HCT116 (cell line): Measurements from ENCODE around the gene THRAP3. TPM values are rescaled to one million over a fixed set of nuclear protein-coding genes. Genes with fewer than 3 reads are reported as not detected.
A peak's percentile ranks its signal among the peaks of the same experiment; 100 is the strongest.

Source experiments
- ATAC-seq: fragments of 200-7000 bp; cut with Tn5 transposase; 2 replicates; pipeline ENCODE4 v1.9.1; 2020; ENCODE audit warnings: mild to moderate bottlenecking, moderate library complexity
- BruUV-seq: library from RNA; stranded (reverse); fragments of 400-500 nt; replicated peaks from 2 replicates; lab custom pipeline; 2021; lab: Mats Ljungman, UMichigan
- CTCF ChIA-PET: fragments of 300-600 bp; sonication (Branson Sonifier 250); formaldehyde crosslinking; loops from one replicate; lab custom pipeline; 2021; ENCODE audit warnings: antibody characterized with exemption; lab: Charles Lee
- POLR2A ChIA-PET: fragments of 300-600, 350-600 bp; sonication (Branson Sonifier 250); formaldehyde crosslinking; loops from one replicate; lab custom pipeline; 2021; ENCODE audit warnings: antibody characterized with exemption; lab: Charles Lee
- RAD21 ChIA-PET, 2 experiments: fragments of 300-600 bp; sonication (Branson Sonifier 250); formaldehyde crosslinking; loops; one replicate each; lab custom pipeline; 2023; ENCODE audit warnings: low total read pairs in 2 of 2; ENCODE audit not compliant: uncharacterized antibody in 2 of 2, unreplicated experiment in 2 of 2, low non-redundant PET in 1 of 2; lab: Charles Lee
- DNase-seq: peaks from one replicate; pipeline ENCODE4 v3.0.0-alpha.2; 2010; ENCODE audit warnings: low read depth, low spot score
- H2AFZ ChIP-seq: fragments of 200-600 bp; shearing (Covaris generic), sonication (generic); 2 replicates; pipeline ENCODE4 v1.6.1; 2017; ENCODE audit warnings: low read depth, mixed run types, mixed read lengths, antibody characterized with exemption, low read length; ENCODE audit not compliant: poor library complexity, severe bottlenecking
- H3K27ac ChIP-seq: 2 replicates; pipeline ENCODE4 v1.5.1; 2012; ENCODE audit warnings: low read depth, low read length
- H3K27me3 ChIP-seq: fragments of 200-600 bp; sonication (generic); 2 replicates; pipeline ENCODE4 v1.6.1; 2016; ENCODE audit warnings: mixed run types, low read length, mixed read lengths; ENCODE audit not compliant: insufficient read depth
- H3K36me3 ChIP-seq, 2 experiments: fragments of 200-500 bp in 1 of 2; fragments of 200-600 bp in 1 of 2; sonication (Bioruptor generic) in 1 of 2; sonication (generic) in 1 of 2; 2 replicates each; pipeline versions ENCODE4 v1.5.1 to v1.6.1; 2014 to 2016; ENCODE audit warnings: low read length in 2 of 2, inconsistent platforms in 1 of 2, mixed read lengths in 1 of 2, mixed run types in 1 of 2; ENCODE audit not compliant: insufficient read depth in 2 of 2, control insufficient read depth in 1 of 2
- H3K4me1 ChIP-seq, 2 experiments: fragments of 200-600 bp in 1 of 2; sonication (generic) in 1 of 2; 2 replicates each; pipeline versions ENCODE4 v1.5.1 to v1.6.1; 2012 to 2017; ENCODE audit warnings: low read length in 2 of 2, inconsistent platforms in 1 of 2, mild to moderate bottlenecking in 1 of 2, mixed read lengths in 1 of 2, mixed run types in 1 of 2, moderate library complexity in 1 of 2; ENCODE audit not compliant: insufficient read depth in 2 of 2, control insufficient read depth in 1 of 2
- H3K4me2 ChIP-seq: fragments of 200-600 bp; sonication (generic); 2 replicates; pipeline ENCODE4 v1.6.1; 2017; ENCODE audit warnings: mixed run types, low read length, mixed read lengths
- H3K4me3 ChIP-seq, 2 experiments: fragments of 200-600 bp in 1 of 2; sonication (generic) in 1 of 2; replicated peaks in 1 of 2; 2 replicates each; pipeline ENCODE4 v1.5.1; 2011 to 2016; ENCODE audit warnings: low read length in 2 of 2, control low read depth in 1 of 2, low read depth in 1 of 2, mild to moderate bottlenecking in 1 of 2, mixed read lengths in 1 of 2, mixed run types in 1 of 2
- H3K79me2 ChIP-seq: fragments of 200-600 bp; sonication (generic); 2 replicates; pipeline ENCODE4 v1.6.1; 2017; ENCODE audit warnings: mild to moderate bottlenecking, mixed run types, low read length, moderate library complexity, mixed read lengths; ENCODE audit not compliant: insufficient read depth
- H3K9ac ChIP-seq: fragments of 200-600 bp; sonication (generic); 2 replicates; pipeline ENCODE4 v1.6.1; 2016; ENCODE audit warnings: low read length, mixed read lengths
- H3K9me2 ChIP-seq: fragments of 200-600 bp; sonication (generic), shearing (Covaris generic); 2 replicates; pipeline ENCODE4 v1.6.1; 2017; ENCODE audit warnings: mixed run types, mild to moderate bottlenecking, moderate library complexity; ENCODE audit not compliant: insufficient read depth
- H3K9me3 ChIP-seq, 2 experiments: fragments of 200-500 bp in 1 of 2; fragments of 200-600 bp in 1 of 2; sonication (Bioruptor generic) in 1 of 2; sonication (generic) in 1 of 2; 2 replicates each; pipeline ENCODE4 v1.6.1; 2014 to 2017; ENCODE audit warnings: low read length in 2 of 2, mixed read lengths in 2 of 2, inconsistent platforms in 1 of 2, low read depth in 1 of 2, mild to moderate bottlenecking in 1 of 2, mixed run types in 1 of 2, moderate library complexity in 1 of 2; ENCODE audit not compliant: control insufficient read depth in 1 of 2, insufficient read depth in 1 of 2
- H4K20me1 ChIP-seq: fragments of 200-600 bp; sonication (generic), shearing (Covaris generic); 2 replicates; pipeline ENCODE4 v1.6.1; 2017; ENCODE audit warnings: mixed run types, mild to moderate bottlenecking, moderate library complexity; ENCODE audit not compliant: insufficient read depth
- CEBPB ChIP-seq: IDR thresholded peaks from 2 replicates; pipeline ENCODE4 v1.6.1; 2012; ENCODE audit warnings: low read depth
- ELF1 ChIP-seq: IDR thresholded peaks from 2 replicates; pipeline ENCODE4 v1.6.1; 2012; ENCODE audit warnings: low read depth, borderline replicate concordance
- FOSL1 ChIP-seq: IDR thresholded peaks from 2 replicates; pipeline ENCODE4 v1.6.1; 2012; ENCODE audit warnings: low read depth
- POLR2A ChIP-seq: IDR thresholded peaks from 2 replicates; pipeline ENCODE4 v1.7.0; 2011; ENCODE audit warnings: borderline replicate concordance; ENCODE audit not compliant: insufficient read depth, insufficient read length; ENCODE audit errors: extremely low read depth
- RAD21 ChIP-seq: IDR thresholded peaks from 2 replicates; pipeline ENCODE4 v1.6.1; 2012; ENCODE audit warnings: low read depth, mild to moderate bottlenecking
- SIN3A ChIP-seq: IDR thresholded peaks from 2 replicates; pipeline ENCODE4 v1.6.1; 2012; ENCODE audit warnings: low read depth
- intact Hi-C: fragments of 100-400 bp; cut with micrococcal nuclease; formaldehyde crosslinking; loops from 2 replicates; pipeline ENCODE4 v1.10.0; 2022
- total RNA-seq: library from RNA; stranded (reverse); gene quantifications from one replicate; pipeline ENCODE4 v1.2.1, GENCODE V29; 2021; ENCODE audit not compliant: unreplicated experiment
- TF ChIP-seq, protein P1 (sequence below): IDR thresholded peaks from 2 replicates; pipeline ENCODE4 v1.6.1; 2012
- TF ChIP-seq, protein P2 (sequence below): IDR thresholded peaks from 2 replicates; pipeline ENCODE4 v1.6.1; 2012
- TF ChIP-seq, protein P3 (sequence below): IDR thresholded peaks from 2 replicates; pipeline ENCODE4 v1.6.1; 2012; ENCODE audit warnings: low read depth

THRAP3 gene
- total RNA-seq, 1 experiment from 2014 or later = 144 TPM

DNA sequence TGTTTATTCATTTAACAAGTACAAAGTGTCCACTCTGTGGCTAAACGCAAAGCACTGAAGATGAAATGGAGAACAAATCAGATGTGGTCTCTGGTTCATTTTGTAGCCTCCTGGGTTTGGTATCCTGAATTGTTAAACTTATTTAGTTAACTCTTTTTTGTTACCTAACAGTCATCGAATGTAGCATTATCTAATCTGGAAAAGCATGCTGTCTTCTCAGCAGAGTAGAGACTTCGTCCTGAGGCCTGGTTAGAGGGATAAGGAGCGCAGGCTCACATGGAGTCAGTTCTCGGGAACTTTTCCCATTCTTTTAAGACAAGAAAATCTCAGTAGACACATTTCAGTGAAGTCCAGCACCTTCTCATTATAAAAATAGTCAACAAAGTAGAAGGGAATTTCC is 48.8 kb downstream of the THRAP3 start:
- H3K36me3 ChIP-seq = peaks cover 15 to 21% of the 10 kb centered on the region in 2 experiments; a peak in 3 of 4 replicates
- CTCF ChIA-PET = no interaction called here
- intact Hi-C loops = no loop called here

More for the DNA sequence above, 48.8 kb downstream of the THRAP3 start:
- no peaks in the 10 kb centered on the region for H3K9me3 ChIP-seq
- H2AFZ ChIP-seq = no peak overlapping the region
- no peaks in the 10 kb centered on the region for H3K4me1 ChIP-seq
- no peaks in the 10 kb centered on the region for H3K27me3 ChIP-seq
- H3K79me2 ChIP-seq = peaks cover 84% of the 10 kb centered on the region
- POLR2A ChIA-PET = no interaction called here
- DNase-seq = no peak
- H3K9me2 ChIP-seq = no peaks in the 10 kb centered on the region
- no peak overlapping the region for H3K9ac ChIP-seq
- H3K4me2 ChIP-seq = no peak overlapping the region
- TSS peak; percentile 25 for BruUV-seq
- H4K20me1 ChIP-seq = no peaks in the 10 kb centered on the region
- no peak overlapping the region for H3K4me3 ChIP-seq
- TF ChIP-seq RAD21 = no peak
- TF ChIP-seq, protein P1, sequence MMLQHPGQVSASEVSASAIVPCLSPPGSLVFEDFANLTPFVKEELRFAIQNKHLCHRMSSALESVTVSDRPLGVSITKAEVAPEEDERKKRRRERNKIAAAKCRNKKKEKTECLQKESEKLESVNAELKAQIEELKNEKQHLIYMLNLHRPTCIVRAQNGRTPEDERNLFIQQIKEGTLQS = no peak
- TF ChIP-seq POLR2A = no peak
- TF ChIP-seq, protein P2, sequence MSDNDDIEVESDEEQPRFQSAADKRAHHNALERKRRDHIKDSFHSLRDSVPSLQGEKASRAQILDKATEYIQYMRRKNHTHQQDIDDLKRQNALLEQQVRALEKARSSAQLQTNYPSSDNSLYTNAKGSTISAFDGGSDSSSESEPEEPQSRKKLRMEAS = no peak
- TF ChIP-seq, protein P3, sequence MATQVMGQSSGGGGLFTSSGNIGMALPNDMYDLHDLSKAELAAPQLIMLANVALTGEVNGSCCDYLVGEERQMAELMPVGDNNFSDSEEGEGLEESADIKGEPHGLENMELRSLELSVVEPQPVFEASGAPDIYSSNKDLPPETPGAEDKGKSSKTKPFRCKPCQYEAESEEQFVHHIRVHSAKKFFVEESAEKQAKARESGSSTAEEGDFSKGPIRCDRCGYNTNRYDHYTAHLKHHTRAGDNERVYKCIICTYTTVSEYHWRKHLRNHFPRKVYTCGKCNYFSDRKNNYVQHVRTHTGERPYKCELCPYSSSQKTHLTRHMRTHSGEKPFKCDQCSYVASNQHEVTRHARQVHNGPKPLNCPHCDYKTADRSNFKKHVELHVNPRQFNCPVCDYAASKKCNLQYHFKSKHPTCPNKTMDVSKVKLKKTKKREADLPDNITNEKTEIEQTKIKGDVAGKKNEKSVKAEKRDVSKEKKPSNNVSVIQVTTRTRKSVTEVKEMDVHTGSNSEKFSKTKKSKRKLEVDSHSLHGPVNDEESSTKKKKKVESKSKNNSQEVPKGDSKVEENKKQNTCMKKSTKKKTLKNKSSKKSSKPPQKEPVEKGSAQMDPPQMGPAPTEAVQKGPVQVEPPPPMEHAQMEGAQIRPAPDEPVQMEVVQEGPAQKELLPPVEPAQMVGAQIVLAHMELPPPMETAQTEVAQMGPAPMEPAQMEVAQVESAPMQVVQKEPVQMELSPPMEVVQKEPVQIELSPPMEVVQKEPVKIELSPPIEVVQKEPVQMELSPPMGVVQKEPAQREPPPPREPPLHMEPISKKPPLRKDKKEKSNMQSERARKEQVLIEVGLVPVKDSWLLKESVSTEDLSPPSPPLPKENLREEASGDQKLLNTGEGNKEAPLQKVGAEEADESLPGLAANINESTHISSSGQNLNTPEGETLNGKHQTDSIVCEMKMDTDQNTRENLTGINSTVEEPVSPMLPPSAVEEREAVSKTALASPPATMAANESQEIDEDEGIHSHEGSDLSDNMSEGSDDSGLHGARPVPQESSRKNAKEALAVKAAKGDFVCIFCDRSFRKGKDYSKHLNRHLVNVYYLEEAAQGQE = no peak
- no peak for TF ChIP-seq CEBPB
- TF ChIP-seq ELF1 = no peak
- no peak for TF ChIP-seq FOSL1
- TF ChIP-seq SIN3A = no peak
- no peak overlapping the region for H3K27ac ChIP-seq
- ATAC-seq = no peak
- RAD21 ChIA-PET = no interaction called here
